GM12878 (cell line): Measurements from ENCODE around the gene ZNF462. TPM values are rescaled to one million over a fixed set of nuclear protein-coding genes. Genes with fewer than 3 reads are reported as not detected.

Experiments used
- ATAC-seq: fragments of 200-7000 bp; cut with Tn5 transposase; 3 replicates; pipeline ENCODE4 v1.9.1; 2020; ENCODE audit warnings: mild to moderate bottlenecking, moderate library complexity
- BruUV-seq: library from RNA; stranded (reverse); fragments of 400-500 nt; replicated peaks from 2 replicates; lab custom pipeline; 2021; lab: Mats Ljungman, UMichigan
- CTCF ChIA-PET: fragments of 300-600 bp; sonication (Branson Sonifier 250); formaldehyde crosslinking; extraction: SDS; loops from one replicate; lab custom pipeline; 2021; ENCODE audit warnings: inconsistent platforms; lab: Yijun Ruan, JAX
- POLR2A ChIA-PET: fragments of 350-600 bp; formaldehyde crosslinking; extraction: SDS; loops from one replicate; lab custom pipeline; 2021; ENCODE audit warnings: inconsistent platforms; lab: Charles Lee
- RAD21 ChIA-PET: fragments of 300-600 bp; sonication (Branson Sonifier 250); formaldehyde crosslinking; loops from one replicate; lab custom pipeline; 2023; ENCODE audit warnings: antibody characterized with exemption; ENCODE audit not compliant: unreplicated experiment; lab: Charles Lee
- SMC1A ChIA-PET: fragments of 300-600 bp; sonication (Branson Sonifier 250); formaldehyde crosslinking; loops from one replicate; lab custom pipeline; 2023; ENCODE audit not compliant: unreplicated experiment, uncharacterized antibody; lab: Charles Lee
- DNase-seq: peaks from one replicate; pipeline ENCODE4 v3.0.0-alpha.2; 2011; ENCODE audit warnings: low read depth, low spot score
- FAIRE-seq: peaks from 3 replicates; lab custom pipeline; 2011; peaks lifted over from hg19 to GRCh38; lab: Jason Lieb, UNC
- H2AFZ ChIP-seq: 2 replicates; pipeline ENCODE4 v1.6.0; 2011; ENCODE audit warnings: low read depth, low read length, control low read depth; ENCODE audit not compliant: control insufficient read depth
- H3K27ac ChIP-seq: 2 replicates; pipeline ENCODE4 v1.5.1; 2011; ENCODE audit warnings: control low read depth; ENCODE audit not compliant: control insufficient read depth, insufficient read depth
- H3K27me3 ChIP-seq, 2 experiments: replicated peaks in 1 of 2; 2 replicates each; pipeline versions ENCODE4 v1.6.0 to v1.6.1; 2011; ENCODE audit warnings: low read length in 1 of 2; ENCODE audit not compliant: control insufficient read depth in 2 of 2, insufficient read depth in 2 of 2
- H3K36me3 ChIP-seq, 2 experiments: 2 replicates each; pipeline ENCODE4 v1.5.1; 2011; ENCODE audit warnings: low read length in 1 of 2; ENCODE audit not compliant: control insufficient read depth in 2 of 2, insufficient read depth in 2 of 2
- H3K4me1 ChIP-seq: 2 replicates; pipeline ENCODE4 v1.6.1; 2011; ENCODE audit warnings: mild to moderate bottlenecking, low read length, moderate library complexity, mixed read lengths; ENCODE audit not compliant: control insufficient read depth, insufficient read depth
- H3K4me2 ChIP-seq: 2 replicates; pipeline ENCODE4 v1.6.0; 2011; ENCODE audit warnings: control low read depth; ENCODE audit not compliant: control insufficient read depth, insufficient read depth
- H3K4me3 ChIP-seq: fragments of 200-600 bp; sonication (generic); 2 replicates; pipeline ENCODE4 v1.5.1; 2016
- H3K79me2 ChIP-seq: 2 replicates; pipeline ENCODE4 v1.6.0; 2011; ENCODE audit warnings: low read length; ENCODE audit not compliant: control insufficient read depth, insufficient read depth
- H3K9ac ChIP-seq: 2 replicates; pipeline ENCODE4 v1.8.0; 2011; ENCODE audit warnings: low read length, control low read depth, mixed read lengths; ENCODE audit not compliant: control insufficient read depth, insufficient read depth
- H3K9me3 ChIP-seq: replicated peaks from 3 replicates; pipeline ENCODE4 v1.5.1; 2011; ENCODE audit warnings: mild to moderate bottlenecking, low read length; ENCODE audit not compliant: control insufficient read depth, insufficient read depth
- H4K20me1 ChIP-seq: 2 replicates; pipeline ENCODE4 v1.6.0; 2011; ENCODE audit not compliant: control insufficient read depth, insufficient read depth
- GATAD2B ChIP-seq: fragments of 450-650 bp; conservative IDR thresholded peaks from 2 replicates; pipeline ENCODE4 v1.6.1; 2017; ENCODE audit warnings: low read depth, mild to moderate bottlenecking, moderate library complexity
- KDM1A ChIP-seq: fragments of 200-600 bp; sonication (generic); IDR thresholded peaks from 2 replicates; pipeline ENCODE4 v1.6.1; 2016; ENCODE audit warnings: borderline replicate concordance
- MLLT1 ChIP-seq: fragments of 450-650 bp; IDR thresholded peaks from 2 replicates; pipeline ENCODE4 v1.6.1; 2016; ENCODE audit warnings: mild to moderate bottlenecking
- PRDM15 ChIP-seq: fragments of 450-650 bp; formaldehyde crosslinking; IDR thresholded peaks from 2 replicates; pipeline ENCODE4 v1.4.0; 2020; ENCODE audit warnings: mild to moderate bottlenecking, moderate library complexity
- RBBP5 ChIP-seq: fragments of 200-600 bp; sonication (generic); conservative IDR thresholded peaks from 2 replicates; pipeline ENCODE4 v1.6.1; 2016
- STAT1 ChIP-seq: fragments of 450-650 bp; conservative IDR thresholded peaks from 2 replicates; pipeline ENCODE4 v1.6.1; 2014; ENCODE audit warnings: antibody characterized with exemption, mild to moderate bottlenecking
- SUPT20H ChIP-seq: IDR thresholded peaks from 2 replicates; pipeline ENCODE4 v1.6.1; 2011; ENCODE audit warnings: low read depth, mild to moderate bottlenecking, low read length, moderate library complexity, borderline replicate concordance; ENCODE audit not compliant: control insufficient read depth
- SUZ12 ChIP-seq: fragments of 200-600 bp; sonication (generic); IDR thresholded peaks from one replicate; pipeline ENCODE4 v1.6.1; 2018; ENCODE audit warnings: antibody characterized with exemption, mild to moderate bottlenecking; ENCODE audit not compliant: unreplicated experiment
- WGBS: methylation state at CpG from one replicate; pipeline ENCODE4 v1.1.6; 2016; ENCODE audit warnings: low lambda C conversion rate; ENCODE audit not compliant: insufficient replicate concordance, insufficient coverage; ENCODE audit errors: missing lambda C conversion rate; 5-methylcytosine and 5-hydroxymethylcytosine counted together
- in situ Hi-C: fragments of 300-500 bp; cut with MboI; formaldehyde crosslinking; loops from 9 replicates; pipeline ENCODE4 v1.14.3; 2018; ENCODE audit warnings: mixed read lengths
- intact Hi-C: fragments of 100-400 bp; cut with micrococcal nuclease; formaldehyde crosslinking; loops from one replicate; pipeline ENCODE4 v1.14.2; 2022; ENCODE audit not compliant: unreplicated experiment
- polyA plus RNA-seq, 11 experiments: library from polyadenylated mRNA; depleted of rRNA in 4 of 11; unstranded in 6 of 11; stranded (reverse) in 5 of 11; fragments of >200 nt; fragmentation: Nextera tagmentation in 4 of 11; fragmentation: Illumina TruSeq in 1 of 11; extraction: Ambion mirVana in 4 of 11; extraction: Trizol in 1 of 11; gene quantifications; 1 replicate in 1 of 11; 2 replicates in 10 of 11; pipeline versions ENCODE4 v1.2.1 to v1.2.3, GENCODE V29; 2011 to 2016; ENCODE audit warnings: inconsistent platforms in 2 of 11, missing spikeins in 2 of 11, low read depth in 1 of 11
- total RNA-seq, 4 experiments: library from RNA; depleted of rRNA in 3 of 4; stranded (reverse); fragments of >200 nt in 3 of 4; fragmentation: Illumina TruSeq in 1 of 4; extraction: Trizol in 1 of 4; gene quantifications; 2 replicates each; pipeline versions ENCODE4 v1.2.1 to v1.2.3, GENCODE V29; 2013 to 2021

The ZNF462 gene
- total and polyA plus RNA-seq, 10 of the 15 experiments (the other 5 are each of a cell fraction or from before 2014, with no cell fraction given), result 0.27 to 13.7 (median 0.55) TPM

GRCh38 chr9:106860721-106861639 lies 2.0 kb upstream of the ZNF462 start:
- H3K79me2 ChIP-seq, result no peaks in the 10 kb centered on the region
- no peak for TF ChIP-seq STAT1
- no peak for TF ChIP-seq RBBP5
- TF ChIP-seq SUZ12, result peak; percentile 4
- TF ChIP-seq GATAD2B, result no peak
- TF ChIP-seq MLLT1, result no peak
- TF ChIP-seq SUPT20H, result no peak
- TF ChIP-seq KDM1A, result no peak
- no peak for TF ChIP-seq PRDM15 (CRISPR knock-in tag)
- DNase-seq (no peak), ATAC-seq (no peak), FAIRE-seq (no peak)
- POLR2A ChIA-PET, result no interaction called here
- intact Hi-C loops, result loop anchor here (5.0 kb wide), 3 partner anchors 164 to 574 kb away; no protein-coding TSS in a partner anchor
- no TSS peak for BruUV-seq
- H3K9ac ChIP-seq, result no peak overlapping the region
- peaks cover 6 to 19% of the 10 kb centered on the region in 2 experiments; a peak in 3 of 4 replicates for H3K27me3 ChIP-seq
- SMC1A ChIA-PET, result interaction anchor here (1.1 to 19.8 kb wide), 5 partner anchors 24 to 1019 kb away, joined by 4 to 219 read pairs (median 9); no protein-coding TSS in a partner anchor
- CTCF ChIA-PET, result interaction anchor here (0.8 kb wide), 1 partner anchor 577 kb away, joined by 3 read pairs; no protein-coding TSS in a partner anchor
- no peaks in the 10 kb centered on the region for H3K4me1 ChIP-seq
- no peak overlapping the region for H3K27ac ChIP-seq
- no peak overlapping the region for H3K4me3 ChIP-seq
- WGBS, result 35% methylated on average over 49 of the region's 51 CpGs
- H3K36me3 ChIP-seq, result no peaks in the 10 kb centered on the region
- no peak overlapping the region for H2AFZ ChIP-seq
- no peak overlapping the region for H3K4me2 ChIP-seq
- H3K9me3 ChIP-seq, result peaks cover 2% of the 10 kb centered on the region; the same call in 1 of the 3 replicates
- no peaks in the 10 kb centered on the region for H4K20me1 ChIP-seq
- in situ Hi-C loops, result no loop called here
- RAD21 ChIA-PET, result no interaction called here
